H1 (cell line): Measurements from ENCODE around the gene BRPF3. TPM values are rescaled to one million over a fixed set of nuclear protein-coding genes. Genes with fewer than 3 reads are reported as not detected.

Source experiments
- CTCF ChIA-PET: fragments of 300-600 bp; sonication (Branson Sonifier 250); formaldehyde crosslinking; loops from one replicate; lab custom pipeline; 2021; ENCODE audit not compliant: partially characterized antibody; lab: Charles Lee
- POLR2A ChIA-PET: fragments of 300-600 bp; sonication (Branson Sonifier 250); formaldehyde crosslinking; loops from one replicate; lab custom pipeline; 2021; ENCODE audit warnings: inconsistent platforms; ENCODE audit not compliant: partially characterized antibody; lab: Charles Lee
- DNase-seq, 2 experiments: peaks; one replicate each; pipeline versions ENCODE4 v3.0.0 to v3.0.0-alpha.2; 2010 to 2022; ENCODE audit warnings: low spot score in 2 of 2, low read depth in 1 of 2, mixed read lengths in 1 of 2
- FAIRE-seq: peaks from 2 replicates; lab custom pipeline; 2011; peaks lifted over from hg19 to GRCh38; lab: Jason Lieb, UNC
- H2AFZ ChIP-seq: 2 replicates; pipeline ENCODE4 v1.8.1; 2012; ENCODE audit warnings: low read length, inconsistent platforms
- H2AK5ac ChIP-seq: 2 replicates; pipeline ENCODE4 v1.6.1; 2013; ENCODE audit warnings: low read depth, low read length
- H2BK120ac ChIP-seq: replicated peaks from 2 replicates; pipeline ENCODE3; 2013; ENCODE audit warnings: low read depth, low read length, inconsistent platforms
- H2BK12ac ChIP-seq: 2 replicates; pipeline ENCODE4 v1.6.1; 2013; ENCODE audit warnings: low read depth, low read length
- H2BK15ac ChIP-seq: 2 replicates; pipeline ENCODE4 v1.6.1; 2013; ENCODE audit warnings: low read length
- H2BK20ac ChIP-seq: 2 replicates; pipeline ENCODE4 v1.6.1; 2013; ENCODE audit warnings: low read length
- H2BK5ac ChIP-seq: 2 replicates; pipeline ENCODE4 v1.6.1; 2013; ENCODE audit warnings: low read depth, low read length
- H3K14ac ChIP-seq: 2 replicates; pipeline ENCODE4 v1.6.1; 2013; ENCODE audit warnings: inconsistent platforms; ENCODE audit not compliant: insufficient read length
- H3K18ac ChIP-seq: 2 replicates; pipeline ENCODE4 v1.6.1; 2013; ENCODE audit warnings: low read length; ENCODE audit errors: extremely low read depth
- H3K23ac ChIP-seq: 2 replicates; pipeline ENCODE4 v1.6.1; 2013; ENCODE audit warnings: inconsistent platforms; ENCODE audit not compliant: insufficient read length
- H3K23me2 ChIP-seq: 2 replicates; pipeline ENCODE4 v1.6.1; 2013; ENCODE audit warnings: low read depth, low read length
- H3K27ac ChIP-seq: 2 replicates; pipeline ENCODE4 v1.6.1; 2011; ENCODE audit warnings: low read depth, low read length, inconsistent platforms
- H3K27me3 ChIP-seq, 4 experiments: replicated peaks in 1 of 4; 1 replicate in 1 of 4; 2 replicates in 3 of 4; pipeline versions ENCODE4 v1.6.1 to v1.8.1; 2011 to 2013; ENCODE audit warnings: low read length in 3 of 4, mild to moderate bottlenecking in 3 of 4, inconsistent platforms in 2 of 4, mixed read lengths in 2 of 4, moderate library complexity in 1 of 4; ENCODE audit not compliant: control insufficient read depth in 3 of 4, insufficient read depth in 3 of 4; ENCODE audit errors: extremely low read depth in 1 of 4
- H3K36me3 ChIP-seq, 4 experiments: 2 replicates each; pipeline versions ENCODE4 v1.6.1 to v1.8.1; 2011 to 2013; ENCODE audit warnings: mild to moderate bottlenecking in 4 of 4, low read length in 3 of 4, moderate library complexity in 2 of 4, control low read depth in 1 of 4, inconsistent platforms in 1 of 4; ENCODE audit not compliant: insufficient read depth in 4 of 4, control insufficient read depth in 2 of 4
- H3K4ac ChIP-seq: replicated peaks from 2 replicates; pipeline ENCODE3; 2013; ENCODE audit warnings: low read length, low read depth, mixed read lengths, inconsistent platforms; ENCODE audit not compliant: insufficient read length
- H3K4me1 ChIP-seq, 4 experiments: replicated peaks in 1 of 4; 1 replicate in 1 of 4; 2 replicates in 3 of 4; pipeline versions ENCODE4 v1.6.1 to v1.8.1; 2011 to 2013; ENCODE audit warnings: low read length in 3 of 4, inconsistent platforms in 2 of 4, mixed read lengths in 1 of 4; ENCODE audit not compliant: insufficient read depth in 4 of 4, control insufficient read depth in 3 of 4
- H3K4me2 ChIP-seq, 2 experiments: 2 replicates each; pipeline versions ENCODE4 v1.6.1 to v1.8.1; 2011 to 2013; ENCODE audit warnings: low read depth in 2 of 2, low read length in 2 of 2, control low read depth in 1 of 2, inconsistent platforms in 1 of 2, mild to moderate bottlenecking in 1 of 2; ENCODE audit not compliant: insufficient read depth in 1 of 2
- H3K4me3 ChIP-seq, 4 experiments: fragments of 200-600, 300-600 bp in 1 of 4; sonication (generic), shearing (Covaris generic), sonication (Bioruptor Twin) in 1 of 4; 2 replicates each; pipeline versions ENCODE4 v1.5.1 to v1.8.1; 2011 to 2016; ENCODE audit warnings: low read length in 4 of 4, low read depth in 3 of 4, control low read depth in 2 of 4, inconsistent platforms in 2 of 4, mild to moderate bottlenecking in 2 of 4, mixed read lengths in 1 of 4, moderate library complexity in 1 of 4; ENCODE audit not compliant: insufficient read depth in 2 of 4; ENCODE audit errors: extremely low read depth in 1 of 4
- H3K56ac ChIP-seq: replicated peaks from 2 replicates; pipeline ENCODE3; 2013; ENCODE audit warnings: low read depth, mild to moderate bottlenecking, mixed read lengths, low read length, inconsistent platforms; ENCODE audit not compliant: insufficient read length
- H3K79me1 ChIP-seq: 2 replicates; pipeline ENCODE4 v1.6.1; 2013; ENCODE audit warnings: low read depth, low read length, control low read depth
- H3K79me2 ChIP-seq, 2 experiments: 2 replicates each; pipeline versions ENCODE4 v1.6.1 to v1.8.1; 2012 to 2013; ENCODE audit warnings: low read length in 2 of 2, mild to moderate bottlenecking in 2 of 2, inconsistent platforms in 1 of 2; ENCODE audit not compliant: insufficient read depth in 2 of 2, control insufficient read depth in 1 of 2
- H3K9ac ChIP-seq, 4 experiments: replicated peaks in 1 of 4; 1 replicate in 1 of 4; 2 replicates in 3 of 4; pipeline versions ENCODE4 v1.6.1 to v1.8.1; 2011 to 2013; ENCODE audit warnings: low read depth in 3 of 4, low read length in 3 of 4, control low read depth in 2 of 4, mild to moderate bottlenecking in 2 of 4, moderate library complexity in 2 of 4, inconsistent platforms in 1 of 4; ENCODE audit errors: extremely low read depth in 1 of 4
- H3K9me3 ChIP-seq, 2 experiments: 2 replicates each; pipeline versions ENCODE4 v1.6.1 to v1.8.1; 2012 to 2013; ENCODE audit warnings: mild to moderate bottlenecking in 2 of 2, moderate library complexity in 2 of 2, control low read depth in 1 of 2, inconsistent platforms in 1 of 2, low read depth in 1 of 2, low read length in 1 of 2, mixed read lengths in 1 of 2; ENCODE audit not compliant: insufficient read depth in 2 of 2
- H4K20me1 ChIP-seq, 2 experiments: replicated peaks in 1 of 2; 2 replicates each; pipeline versions ENCODE3 to v1.8.1; 2011 to 2013; ENCODE audit warnings: inconsistent platforms in 2 of 2, low read length in 2 of 2, mild to moderate bottlenecking in 1 of 2; ENCODE audit not compliant: insufficient read depth in 2 of 2, control insufficient read depth in 1 of 2
- H4K5ac ChIP-seq: 2 replicates; pipeline ENCODE4 v1.6.1; 2013; ENCODE audit warnings: low read length, low read depth, mixed read lengths, inconsistent platforms; ENCODE audit not compliant: insufficient read length
- H4K8ac ChIP-seq: 2 replicates; pipeline ENCODE4 v1.8.0; 2013; ENCODE audit warnings: mild to moderate bottlenecking, moderate library complexity, low read length, inconsistent platforms; ENCODE audit not compliant: insufficient read depth; ENCODE audit errors: extremely low read depth
- H4K91ac ChIP-seq: replicated peaks from 2 replicates; pipeline ENCODE3; 2013; ENCODE audit warnings: low read length, mixed read lengths, inconsistent platforms; ENCODE audit not compliant: insufficient read length
- ASH2L ChIP-seq: fragments of 200-600, 300-600 bp; sonication (generic); IDR thresholded peaks from one replicate; pipeline ENCODE4 v1.7.1; 2017; ENCODE audit warnings: low read length
- CREB1 ChIP-seq: IDR thresholded peaks from 2 replicates; pipeline ENCODE4 v1.6.1; 2012; ENCODE audit warnings: inconsistent platforms
- CTBP2 ChIP-seq: IDR thresholded peaks from 2 replicates; pipeline ENCODE4 v1.7.0; 2011; ENCODE audit warnings: borderline replicate concordance, mild to moderate bottlenecking, moderate library complexity, mixed read lengths, low read length; ENCODE audit not compliant: insufficient read depth, insufficient read length
- EP300 ChIP-seq, 2 experiments: IDR thresholded peaks; 1 replicate in 1 of 2; 2 replicates in 1 of 2; pipeline ENCODE4 v1.6.1; 2011 to 2012; ENCODE audit warnings: low read depth in 2 of 2, low read length in 2 of 2, mild to moderate bottlenecking in 2 of 2, borderline replicate concordance in 1 of 2, inconsistent platforms in 1 of 2, moderate library complexity in 1 of 2
- HDAC6 ChIP-seq: IDR thresholded peaks from one replicate; pipeline ENCODE4 v1.7.1; 2012; ENCODE audit warnings: low read depth, mild to moderate bottlenecking, inconsistent platforms, low read length, moderate library complexity
- JUN ChIP-seq: IDR thresholded peaks from 2 replicates; pipeline ENCODE4 v1.6.1; 2011; ENCODE audit warnings: low read depth, mild to moderate bottlenecking, improper control_type of control experiment, low read length
- PHF8 ChIP-seq: fragments of 200-600 bp; sonication (generic); conservative IDR thresholded peaks from 2 replicates; pipeline ENCODE4 v1.7.1; 2012; ENCODE audit warnings: low read depth, mild to moderate bottlenecking, inconsistent platforms, low read length, moderate library complexity
- POLR2AphosphoS5 ChIP-seq: IDR thresholded peaks from 2 replicates; pipeline ENCODE4 v1.6.1; 2011; ENCODE audit warnings: low read depth, low read length
- SIN3A ChIP-seq, 2 experiments: IDR thresholded peaks in 1 of 2; conservative IDR thresholded peaks in 1 of 2; 2 replicates each; pipeline ENCODE4 v1.6.1; 2011 to 2012; ENCODE audit warnings: low read length in 2 of 2, improper control_type of control experiment in 1 of 2, low read depth in 1 of 2, mild to moderate bottlenecking in 1 of 2
- TAF1 ChIP-seq: IDR thresholded peaks from 2 replicates; pipeline ENCODE4 v1.6.1; 2011; ENCODE audit warnings: mild to moderate bottlenecking, low read depth, low read length
- WGBS, 2 experiments: shearing (Covaris generic) in 1 of 2; methylation state at CpG; one replicate each; pipeline versions ENCODE4 v1.1.6 to v1.1.7; 2013 to 2015; ENCODE audit warnings: low lambda C conversion rate in 2 of 2, mixed read lengths in 2 of 2, inconsistent platforms in 1 of 2, low coverage in 1 of 2, missing lambda C conversion rate in 1 of 2; ENCODE audit not compliant: insufficient replicate concordance in 2 of 2, insufficient coverage in 1 of 2, insufficient read length in 1 of 2; ENCODE audit errors: extremely low coverage in 1 of 2, missing lambda C conversion rate in 1 of 2; 5-methylcytosine and 5-hydroxymethylcytosine counted together
- polyA plus RNA-seq, 7 experiments: library from polyadenylated mRNA; depleted of rRNA in 3 of 7; stranded (reverse) in 5 of 7; unstranded in 2 of 7; fragments of >200 nt in 5 of 7; fragments of 200-250 nt in 2 of 7; gene quantifications; 1 replicate in 5 of 7; 2 replicates in 1 of 7; 4 replicates in 1 of 7; pipeline versions ENCODE4 v1.2.1 to v1.2.3, GENCODE V29; 2011 to 2013; ENCODE audit warnings: missing spikeins in 2 of 7, mixed read lengths in 2 of 7
- total RNA-seq: library from RNA; stranded (reverse); fragmentation: NEBNext Ultra II Directional; extraction: Animal tissue kit (Norgen Biotek cat#: 25700); gene quantifications from 2 replicates; pipeline ENCODE4 v1.2.1, GENCODE V29; 2021
- TF ChIP-seq, protein P1 (sequence below): IDR thresholded peaks from 2 replicates; pipeline ENCODE4 v1.6.1; 2011; ENCODE audit warnings: low read length, improper control_type of control experiment

The BRPF3 gene
- total and polyA plus RNA-seq, 2 of the 8 experiments (the other 6 are each of a cell fraction or from before 2014, with no cell fraction given): 26.0 to 37.5 TPM

DNA sequence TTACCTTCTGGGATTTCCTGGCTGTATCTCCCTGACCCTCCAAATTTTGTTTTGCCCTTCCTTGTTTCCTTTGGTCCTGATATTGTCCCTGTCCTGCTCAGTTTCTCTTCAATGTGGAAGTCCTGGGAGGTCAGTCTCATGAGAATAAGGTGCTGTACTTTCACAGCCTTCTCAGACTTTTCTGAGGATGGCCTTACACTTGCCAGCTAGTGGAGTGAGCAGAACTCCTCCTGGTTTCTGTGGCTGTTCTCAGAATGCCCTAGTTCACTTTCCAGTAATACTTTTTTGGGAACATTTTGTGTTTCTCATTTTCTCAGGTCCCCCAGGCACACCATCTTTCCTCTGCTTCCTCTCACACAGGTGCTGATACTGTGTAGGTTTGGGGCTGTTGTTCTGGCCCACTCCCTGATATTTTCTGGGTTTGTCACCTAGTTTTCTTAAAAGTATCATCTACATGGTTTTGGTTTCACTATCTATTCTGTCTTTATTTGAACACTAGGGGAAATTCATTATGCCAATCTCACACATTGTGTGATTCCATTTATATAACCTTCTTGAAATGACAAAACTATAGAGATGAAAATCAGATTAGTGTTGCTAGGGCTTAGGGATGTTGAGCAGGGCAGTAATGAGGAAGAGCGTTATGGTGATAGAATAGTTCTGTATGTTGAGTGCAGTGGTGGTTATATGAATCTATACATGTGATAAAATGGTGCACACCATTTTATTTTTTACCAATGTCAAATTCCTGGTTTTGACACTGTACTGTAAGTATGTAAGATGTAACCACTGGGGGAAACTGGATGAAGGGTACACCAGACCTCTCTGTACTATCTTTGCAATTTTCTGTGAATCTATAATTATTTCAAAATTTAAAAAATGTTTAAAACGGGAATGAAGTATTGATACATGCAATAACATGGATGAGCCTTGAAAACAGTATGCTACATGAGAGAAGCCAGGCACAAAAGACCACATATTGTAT lies 27.2 kb upstream of the BRPF3 start:
- Histone ChIP-seq H2AK5ac (no peak overlapping the region), H4K91ac (no peak overlapping the region), H3K23ac (no peak overlapping the region), H4K20me1 (no peaks in the 10 kb centered on the region), H3K4me2 (no peak overlapping the region), H3K4me3 (no peak overlapping the region), H3K27me3 (no peaks in the 10 kb centered on the region), H2BK20ac (no peak overlapping the region), H2AFZ (no peak overlapping the region), H2BK120ac (no peak overlapping the region), H3K18ac (no peak overlapping the region), H3K36me3 (no peaks in the 10 kb centered on the region), H3K27ac (no peak overlapping the region), H4K8ac (no peak overlapping the region), H3K79me1 (no peaks in the 10 kb centered on the region), H4K5ac (no peak overlapping the region), H3K79me2 (no peaks in the 10 kb centered on the region), H3K56ac (no peak overlapping the region), H3K9me3 (no peaks in the 10 kb centered on the region), H3K14ac (no peak overlapping the region), H3K4me1 (no peaks in the 10 kb centered on the region), H2BK15ac (no peak overlapping the region), H2BK12ac (no peak overlapping the region), H2BK5ac (no peak overlapping the region), H3K9ac (no peak overlapping the region), H3K23me2 (no peaks in the 10 kb centered on the region), H3K4ac (no peak overlapping the region)
- WGBS, 2 experiments: 95% methylated on average over 2 of the region's 2 CpGs; no CpG with 5 or more reads in 1 of the 2 experiments
- POLR2A ChIA-PET: no interaction called here
- CTCF ChIA-PET: no interaction called here
- FAIRE-seq (no peak), DNase-seq (no peak)
- TF ChIP-seq EP300 (IDR thresholded peaks at IDR 0.05; ENCODE audit: borderline replicate concordance in 1 of 2, low read depth in 2 of 2, low read length in 2 of 2) (no peak), SIN3A (conservative IDR thresholded peaks at IDR 0.05 in 1 of 2, IDR thresholded peaks at IDR 0.05 in 1 of 2; ENCODE audit: low read depth in 1 of 2, low read length in 2 of 2) (no peak), PHF8 (no peak), JUN (no peak), CTBP2 (no peak), POLR2AphosphoS5 (no peak), CREB1 (no peak), HDAC6 (no peak), TAF1 (no peak), ASH2L (no peak)
- TF ChIP-seq, protein P1, sequence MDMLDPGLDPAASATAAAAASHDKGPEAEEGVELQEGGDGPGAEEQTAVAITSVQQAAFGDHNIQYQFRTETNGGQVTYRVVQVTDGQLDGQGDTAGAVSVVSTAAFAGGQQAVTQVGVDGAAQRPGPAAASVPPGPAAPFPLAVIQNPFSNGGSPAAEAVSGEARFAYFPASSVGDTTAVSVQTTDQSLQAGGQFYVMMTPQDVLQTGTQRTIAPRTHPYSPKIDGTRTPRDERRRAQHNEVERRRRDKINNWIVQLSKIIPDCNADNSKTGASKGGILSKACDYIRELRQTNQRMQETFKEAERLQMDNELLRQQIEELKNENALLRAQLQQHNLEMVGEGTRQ: no peak
